GM21367 (cell line): Measurements from ENCODE around the gene NOL4L.

Source experiments
- ATAC-seq: cut with Tn5 transposase; IDR thresholded peaks from one replicate; pipeline ENCODE4 v1.9.1; 2021; ENCODE audit not compliant: unreplicated experiment

NOL4L gene

DNA sequence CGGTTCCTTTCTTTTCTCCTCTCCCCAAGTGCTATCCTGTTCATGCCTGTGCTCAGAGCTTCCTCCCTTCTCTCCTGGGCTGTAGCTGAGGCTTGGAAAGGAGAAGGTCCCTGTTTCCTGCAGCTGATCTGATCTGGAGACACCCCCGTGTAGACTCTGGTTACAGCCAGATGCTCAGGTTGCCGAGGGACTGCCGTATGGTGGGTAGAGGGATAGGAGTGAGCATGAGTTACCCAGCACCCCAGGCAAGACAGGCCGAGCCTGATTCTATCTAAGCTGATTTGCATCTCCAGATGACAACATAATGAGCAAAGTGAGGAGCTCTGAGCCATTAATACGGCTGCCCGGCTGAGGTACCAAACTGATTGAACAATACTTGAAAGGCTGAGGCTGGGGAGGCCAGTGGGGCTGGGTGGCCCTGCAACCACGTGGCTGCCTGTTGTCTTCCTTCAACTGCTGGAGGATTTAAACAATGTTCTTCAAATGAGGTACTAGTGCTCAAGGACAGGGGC, 135.2 kb downstream of the NOL4L start:
- ATAC-seq, result no peak

DNA sequence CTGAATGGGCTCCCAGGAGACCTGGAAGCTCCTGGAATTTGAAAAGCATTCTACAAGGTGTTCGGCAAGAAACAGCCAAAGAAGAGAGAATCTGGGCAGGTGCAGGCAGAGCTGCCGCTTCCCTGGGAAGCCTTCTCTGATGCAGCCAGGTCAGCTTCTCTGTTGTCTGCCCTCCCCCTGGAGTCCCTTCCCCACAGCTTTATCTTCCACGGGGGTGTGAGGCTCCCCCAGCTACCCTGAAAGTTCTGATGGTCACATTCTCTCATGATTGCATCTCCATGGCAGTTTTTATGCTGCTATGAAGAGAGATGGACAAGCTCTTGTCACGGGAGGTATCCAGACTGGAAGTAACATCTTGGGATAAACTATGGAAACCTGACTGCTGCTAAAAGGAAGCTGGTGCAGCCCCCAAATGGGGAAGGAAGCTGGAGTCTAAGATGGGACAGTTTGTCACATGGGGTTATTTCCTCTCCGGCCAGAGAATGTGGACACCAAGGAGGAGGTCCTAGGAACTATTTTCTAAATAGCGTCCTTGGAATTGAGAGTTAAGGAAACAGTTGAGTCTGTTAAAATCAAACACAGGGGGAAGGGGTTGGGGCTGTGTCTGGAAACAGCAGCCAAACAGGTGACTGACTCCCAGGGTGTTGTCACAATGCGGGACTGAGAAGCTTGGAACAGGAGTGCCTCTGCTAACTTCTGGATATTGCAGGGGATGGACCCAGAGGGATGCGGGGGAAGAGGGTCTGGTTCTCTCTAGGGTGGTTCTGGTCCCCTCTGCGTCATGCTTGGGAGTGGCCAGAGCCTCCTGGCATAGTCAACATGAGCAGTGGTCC, 135.9 kb downstream of the NOL4L start:
- ATAC-seq, result no peak

DNA sequence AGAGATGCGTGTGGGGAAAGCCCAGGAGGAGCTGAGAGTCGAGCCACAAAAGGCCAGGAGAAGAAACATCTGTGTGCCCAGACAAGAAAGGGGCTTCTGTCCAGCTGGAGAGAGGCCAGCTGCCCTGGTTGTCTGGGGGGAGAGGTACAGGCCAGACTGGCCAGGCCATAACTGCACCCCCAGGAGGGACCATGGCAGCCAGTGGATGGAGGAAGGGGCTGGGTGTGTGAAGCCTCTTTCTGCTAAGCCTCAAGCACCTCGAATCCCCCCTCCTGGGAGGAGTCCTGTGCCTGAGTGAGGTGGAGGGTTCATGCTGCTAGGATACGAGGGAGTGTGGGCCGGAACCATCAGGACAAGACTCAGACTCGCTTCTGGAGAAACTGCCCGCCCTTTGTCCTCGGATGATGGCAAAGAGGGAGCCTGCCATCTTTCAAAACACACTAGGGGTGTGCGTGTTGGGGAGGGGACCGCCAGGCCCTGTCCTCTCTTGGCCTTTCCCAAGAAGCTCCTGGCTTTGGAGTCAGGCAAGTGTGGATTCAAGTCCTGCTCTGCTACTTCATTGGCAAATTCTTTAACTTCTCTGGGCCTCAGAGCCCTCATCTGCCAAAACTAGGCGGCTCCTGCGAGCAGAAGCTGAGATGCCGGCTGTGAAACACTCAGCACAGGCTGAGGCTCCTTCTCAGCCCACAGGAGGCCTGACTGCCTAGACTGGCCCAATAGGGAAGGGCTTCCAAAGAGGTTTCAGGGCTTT, 136.7 kb downstream of the NOL4L start:
- ATAC-seq, result no peak

DNA sequence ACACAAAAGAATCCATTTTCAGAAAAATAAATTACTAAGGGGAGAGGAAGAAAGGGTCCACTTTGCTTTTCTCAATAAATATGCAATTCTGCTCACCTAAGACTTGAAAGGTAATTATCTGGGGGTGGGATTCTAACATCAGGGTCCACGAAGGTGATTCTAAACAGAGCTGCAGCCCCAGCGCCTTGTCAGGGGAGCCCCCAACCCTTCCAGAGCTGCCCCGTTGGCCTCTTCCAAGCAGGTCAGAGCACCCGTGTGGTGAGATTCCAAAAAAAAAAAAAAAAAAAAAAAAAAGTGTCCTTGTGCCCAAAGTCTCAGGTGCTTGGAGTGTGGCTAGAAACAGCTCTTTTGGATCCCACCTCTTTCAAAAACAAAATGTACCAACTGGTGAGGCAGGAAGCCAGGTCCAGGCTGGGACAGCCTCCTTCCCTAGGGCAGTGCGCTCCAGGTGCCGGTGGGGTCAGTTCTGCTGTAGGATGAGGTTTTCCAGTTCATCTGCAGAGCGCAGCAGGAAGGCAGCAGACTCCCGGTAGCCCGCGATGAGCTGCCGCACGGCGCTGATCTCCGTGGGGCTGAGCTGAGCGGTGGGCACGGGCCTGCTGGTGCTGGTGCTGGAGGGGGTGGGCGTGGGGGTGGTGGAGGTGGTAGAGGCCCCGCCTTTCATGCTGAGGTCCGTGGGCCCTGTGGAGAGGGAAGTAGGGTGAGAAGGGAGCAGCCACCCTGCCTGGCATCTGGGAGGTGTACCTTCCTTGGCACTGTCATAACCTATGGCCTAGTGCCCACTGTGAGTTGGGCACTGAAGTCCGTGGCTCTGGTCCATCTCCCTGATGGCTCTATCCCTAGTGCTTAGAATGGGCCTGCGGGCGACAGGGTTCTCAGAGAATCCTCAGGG, 137.8 kb downstream of the NOL4L start:
- ATAC-seq, result no peak

DNA sequence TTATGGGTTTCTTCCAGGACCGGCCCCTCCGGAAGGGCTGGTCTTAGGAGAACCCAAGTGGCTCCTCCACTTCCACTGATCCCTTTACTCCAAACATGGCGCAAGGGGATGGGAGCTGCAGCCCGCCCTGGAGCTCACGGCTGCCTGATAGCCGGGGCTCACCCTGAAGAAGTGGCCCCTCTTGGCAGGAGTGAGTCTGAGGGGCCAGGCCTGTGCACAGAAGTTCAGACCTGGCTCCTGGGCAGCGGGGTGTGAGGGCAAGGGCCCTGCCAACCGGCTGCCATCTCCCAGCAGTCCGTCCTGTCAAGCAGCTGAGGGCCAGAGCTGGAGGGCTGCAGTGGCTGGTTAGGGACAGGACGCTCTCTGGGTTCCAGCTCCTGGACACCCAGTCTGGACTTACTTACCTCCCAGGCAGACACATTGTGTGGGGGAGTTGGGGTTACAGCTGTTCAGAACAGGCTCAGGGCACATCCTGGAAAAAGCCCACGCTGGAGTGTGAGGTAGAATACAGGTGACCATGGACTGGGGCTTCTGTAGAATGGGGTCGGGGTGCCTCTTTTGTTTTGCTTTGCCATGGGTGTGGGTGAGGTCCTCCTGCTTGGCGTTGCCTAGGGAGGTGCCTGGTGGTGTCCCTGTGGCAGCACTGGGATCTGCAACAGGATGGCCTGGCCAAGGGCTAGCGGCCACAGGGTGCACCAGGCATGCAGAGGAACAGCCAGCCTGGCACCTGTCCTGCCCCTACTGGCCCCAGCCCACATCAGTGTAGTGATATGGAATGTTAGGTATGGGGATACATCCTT, 138.6 kb downstream of the NOL4L start:
- ATAC-seq, result no peak

DNA sequence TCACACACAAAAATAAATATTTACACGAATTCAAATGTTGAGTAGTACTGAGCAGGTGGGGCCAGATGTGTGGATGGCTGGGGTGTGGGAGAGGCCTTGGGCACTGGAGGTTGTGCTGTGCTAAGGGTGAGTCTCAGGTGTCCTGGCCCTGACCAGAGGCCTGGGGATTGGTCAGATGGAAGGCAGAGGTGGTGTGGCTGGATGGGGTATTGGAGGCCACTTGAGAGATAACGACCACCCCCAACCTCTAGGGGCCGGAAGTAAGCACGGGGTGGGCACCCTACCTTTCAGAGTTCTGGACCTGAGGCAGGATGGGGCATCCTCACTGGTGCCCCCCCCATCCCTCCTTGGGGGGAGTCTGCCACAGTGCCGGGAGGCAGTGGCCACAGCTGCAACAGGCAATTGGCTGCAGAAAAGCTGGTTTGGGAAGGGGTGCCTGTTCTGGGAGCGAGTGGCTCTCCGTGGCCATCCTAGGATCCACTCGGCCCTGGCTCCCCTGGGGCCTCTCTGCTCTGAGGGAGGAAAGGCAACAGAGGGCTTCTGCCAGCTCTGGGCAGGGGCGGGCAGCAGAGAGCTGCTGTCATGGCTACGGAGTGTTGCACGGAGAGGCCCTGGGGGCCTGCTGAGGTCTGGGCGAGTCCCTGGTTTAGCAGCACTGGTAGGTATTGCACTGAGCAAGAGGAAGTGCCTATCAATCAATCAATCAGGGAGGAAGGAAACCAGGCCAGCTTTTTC, 139.4 kb downstream of the NOL4L start:
- no peak for ATAC-seq

DNA sequence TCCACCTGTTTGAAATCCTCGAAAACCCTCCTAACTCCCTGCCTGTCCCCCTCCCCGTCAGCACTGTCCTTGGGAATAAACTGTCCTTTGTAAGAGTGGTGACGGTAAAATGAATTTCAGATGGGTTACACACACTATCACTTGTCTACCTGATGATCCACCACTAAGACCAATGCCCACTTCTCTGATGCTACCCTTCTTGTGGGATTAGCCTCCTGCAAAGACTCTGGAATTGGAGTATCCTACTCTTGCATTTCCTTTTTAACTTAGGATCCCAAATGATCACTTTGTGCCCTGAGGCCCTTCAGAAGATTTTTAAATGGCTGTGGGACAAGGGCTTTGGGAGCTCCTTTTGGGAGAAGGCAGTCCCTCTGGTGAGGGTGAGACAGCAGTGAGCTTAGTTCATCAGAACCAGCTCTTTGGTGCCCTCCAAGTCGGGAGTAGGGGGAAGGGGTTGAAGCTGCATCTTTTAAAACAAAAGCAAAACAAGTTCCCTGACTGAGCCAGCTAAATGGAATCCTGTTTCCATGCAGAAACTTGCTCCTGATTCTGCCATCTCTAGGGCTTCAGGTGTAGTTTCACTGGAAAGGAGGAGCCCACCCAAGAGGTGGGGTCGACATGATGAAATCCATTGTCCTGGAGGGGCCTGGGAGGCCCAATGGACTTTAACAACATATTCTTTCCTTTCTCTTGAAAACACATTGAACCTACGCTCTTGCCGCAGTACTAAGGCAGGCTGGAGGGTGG, 140.5 kb downstream of the NOL4L start:
- ATAC-seq, result no peak

DNA sequence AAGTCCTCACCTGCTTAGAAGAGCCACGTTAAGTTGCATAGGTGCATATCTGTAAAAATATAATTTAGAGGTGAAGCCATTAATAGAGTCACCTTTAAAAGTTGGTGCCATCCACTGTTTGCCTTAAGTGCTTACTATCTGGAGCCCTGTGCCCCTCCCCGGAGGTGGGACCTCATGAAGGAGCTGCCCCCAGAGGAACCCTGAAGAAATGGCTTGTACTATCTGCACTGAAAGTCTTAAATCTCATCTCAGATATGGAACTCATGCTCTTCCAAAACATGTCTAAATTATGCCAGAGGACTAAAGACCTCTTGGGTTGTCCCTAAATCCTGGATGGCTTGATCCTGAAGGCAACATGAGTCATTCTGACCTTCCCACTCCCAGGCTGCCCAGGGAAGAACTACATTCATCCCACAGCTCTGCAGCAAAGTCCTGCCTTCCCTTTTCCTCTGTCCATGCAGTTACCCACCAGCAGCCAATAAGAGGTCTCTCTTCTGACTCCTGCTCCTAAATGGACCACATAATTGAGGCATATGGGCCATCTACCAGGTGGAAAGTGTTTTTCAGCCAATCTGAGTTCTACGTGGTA, 141.7 kb downstream of the NOL4L start:
- no peak for ATAC-seq

DNA sequence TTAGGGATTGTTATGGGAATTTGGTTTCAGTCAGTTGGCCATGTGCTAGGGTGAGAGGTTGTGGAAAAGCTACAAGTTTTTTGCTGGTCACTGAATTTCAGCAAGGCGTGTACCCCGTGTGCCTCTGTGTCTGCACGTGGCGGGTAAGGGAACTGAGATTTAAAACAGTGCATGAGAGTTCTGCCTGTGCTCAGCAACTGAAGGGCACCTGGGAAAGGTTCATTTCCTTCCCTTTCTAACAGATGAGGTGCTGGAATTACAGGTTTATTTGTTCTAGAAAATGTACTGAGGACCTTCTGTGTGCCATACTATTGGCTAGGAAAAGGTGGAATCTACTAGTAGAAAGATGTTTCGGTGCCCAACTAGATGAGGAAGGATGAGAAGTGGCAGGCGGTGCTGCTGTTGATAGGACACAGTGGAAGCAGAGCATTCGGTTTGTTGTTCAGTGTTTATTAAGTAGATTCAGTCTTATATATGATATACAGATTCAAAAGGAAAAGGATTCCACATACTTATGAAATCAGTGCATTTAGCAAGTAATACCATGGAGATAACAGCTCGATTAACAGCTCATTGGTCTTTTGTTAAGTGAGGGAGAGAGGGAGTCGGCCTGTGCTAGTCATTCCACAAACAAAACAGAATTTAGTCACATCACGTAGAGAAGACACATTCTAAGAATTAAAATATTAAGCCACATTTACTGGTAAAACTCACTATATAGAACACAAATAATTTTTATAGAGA, 142.3 kb downstream of the NOL4L start:
- no peak for ATAC-seq

DNA sequence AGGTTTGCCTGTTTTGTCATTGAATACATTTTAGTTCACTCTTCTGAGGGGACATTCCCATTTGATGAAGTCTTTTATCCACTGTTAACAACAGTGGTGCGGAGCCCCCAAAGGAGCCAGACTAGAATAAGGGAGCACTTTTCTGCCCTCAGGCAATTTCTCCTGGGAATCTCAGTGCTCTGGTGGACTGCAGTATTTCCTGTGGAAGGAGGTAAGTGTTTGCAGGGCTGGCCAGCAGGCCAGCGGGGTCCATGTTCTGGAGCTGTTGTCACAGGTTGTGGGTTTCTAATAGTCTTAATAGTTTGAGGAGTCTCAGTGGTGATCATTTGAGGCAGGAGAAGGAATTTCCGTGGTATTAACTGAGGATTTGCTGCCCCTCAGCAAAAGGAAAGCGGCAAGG, 143.5 kb downstream of the NOL4L start:
- no peak for ATAC-seq

DNA sequence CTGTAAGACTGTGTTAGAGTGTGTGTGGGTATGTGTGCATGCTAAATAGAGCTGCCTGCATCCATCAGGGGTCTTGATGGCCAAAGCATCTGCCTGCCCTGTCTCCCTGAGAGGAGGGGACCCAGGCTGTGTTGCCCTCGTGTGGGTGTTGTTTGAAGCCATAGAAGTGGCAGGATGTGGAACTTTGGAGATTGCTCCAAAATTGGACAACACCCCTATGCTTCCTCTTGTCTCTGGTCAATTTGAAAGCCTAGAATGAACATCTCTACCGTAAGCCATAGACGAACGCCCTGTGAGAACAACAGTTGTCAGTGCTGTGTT, 144.4 kb downstream of the NOL4L start:
- no peak for ATAC-seq

DNA sequence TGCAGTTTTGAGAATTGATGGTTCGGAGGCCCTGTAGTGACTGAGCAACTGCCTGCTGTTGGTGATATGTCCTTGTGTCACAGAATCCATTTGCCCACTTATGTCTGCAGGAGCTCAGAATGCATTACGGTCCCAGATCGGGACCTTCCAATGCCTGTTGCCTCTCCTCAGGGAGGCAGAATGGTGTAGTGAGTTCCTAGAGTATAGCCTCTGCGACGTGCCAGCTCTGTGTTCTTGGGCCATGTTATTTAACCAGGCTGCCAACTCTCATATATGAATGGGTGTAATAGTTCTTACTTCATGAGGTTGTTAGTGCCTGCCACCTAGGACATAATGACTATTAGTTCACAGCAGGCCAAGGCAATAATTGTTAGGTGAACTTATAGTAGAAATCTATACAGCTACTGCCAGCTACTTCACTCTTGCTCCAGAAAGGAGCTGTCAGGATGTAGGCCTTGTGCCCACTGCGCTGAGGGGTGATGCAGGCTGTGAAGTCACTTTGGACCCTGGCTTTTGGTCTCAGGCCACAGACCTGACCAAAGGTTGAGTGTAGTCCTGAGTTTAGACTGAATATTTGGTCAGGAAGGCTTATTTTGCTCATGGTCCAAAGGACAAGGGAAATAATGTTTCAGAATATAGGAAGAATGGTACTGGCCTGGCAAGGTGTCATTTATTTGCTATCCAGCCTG, 144.9 kb downstream of the NOL4L start:
- no peak for ATAC-seq

DNA sequence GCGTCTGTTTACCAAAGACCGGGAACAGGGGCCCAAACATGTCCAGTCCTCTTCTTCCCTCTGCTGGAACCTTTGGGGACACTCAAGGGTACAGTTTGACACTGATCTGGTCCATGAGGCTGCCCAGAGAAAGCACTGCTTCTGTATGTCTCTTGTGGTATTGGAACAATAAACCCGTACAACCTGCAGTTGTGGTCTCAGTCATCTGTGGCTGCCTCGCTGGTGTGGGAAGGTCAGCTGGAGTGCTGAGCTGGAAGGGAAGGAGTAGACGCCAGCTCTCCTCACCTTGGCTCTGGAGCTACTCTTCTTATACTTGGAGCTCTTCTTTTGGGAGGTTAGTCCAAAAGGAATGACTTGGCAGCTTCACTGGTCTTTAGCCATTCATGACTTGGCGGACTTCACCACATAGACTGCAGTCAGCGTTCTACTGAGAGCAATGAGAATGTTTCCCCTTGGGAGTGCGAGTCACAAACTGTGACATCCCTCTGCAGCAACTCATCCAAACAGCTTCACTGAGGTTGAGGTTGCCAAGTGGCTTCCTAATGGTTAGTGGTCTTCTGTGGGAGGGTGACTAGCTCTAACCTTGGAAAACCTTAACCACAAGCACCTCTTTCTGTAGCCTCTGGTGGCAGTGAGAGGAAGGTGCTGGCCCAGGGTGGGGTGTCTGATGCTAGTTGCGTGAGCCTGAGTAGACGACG, 145.9 kb downstream of the NOL4L start:
- no peak for ATAC-seq

DNA sequence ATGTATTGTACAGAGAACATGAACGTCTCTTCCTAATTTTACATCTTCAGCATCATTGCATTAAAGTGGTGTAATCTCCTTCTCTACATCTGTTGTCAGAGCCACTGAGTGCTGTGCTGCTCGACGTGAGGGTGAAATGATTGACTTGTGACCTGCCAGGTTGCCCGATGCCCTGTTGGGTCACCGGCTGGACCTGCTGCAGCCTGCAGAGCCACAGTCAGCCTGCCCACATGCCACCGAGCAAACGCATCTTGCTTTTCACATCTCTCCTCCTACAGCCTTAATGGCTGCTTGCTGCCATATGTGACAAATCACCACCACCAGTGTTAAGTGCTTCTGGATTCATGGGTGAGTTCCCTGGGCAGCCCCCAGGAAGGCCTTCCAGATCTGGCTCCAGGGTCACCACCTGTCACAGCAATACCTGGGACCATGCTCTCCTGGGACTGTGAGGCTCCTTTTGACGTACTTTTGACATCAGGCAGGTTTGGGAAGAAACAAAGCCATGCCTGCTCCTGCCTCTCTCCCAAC, 146.7 kb downstream of the NOL4L start:
- ATAC-seq, result no peak

DNA sequence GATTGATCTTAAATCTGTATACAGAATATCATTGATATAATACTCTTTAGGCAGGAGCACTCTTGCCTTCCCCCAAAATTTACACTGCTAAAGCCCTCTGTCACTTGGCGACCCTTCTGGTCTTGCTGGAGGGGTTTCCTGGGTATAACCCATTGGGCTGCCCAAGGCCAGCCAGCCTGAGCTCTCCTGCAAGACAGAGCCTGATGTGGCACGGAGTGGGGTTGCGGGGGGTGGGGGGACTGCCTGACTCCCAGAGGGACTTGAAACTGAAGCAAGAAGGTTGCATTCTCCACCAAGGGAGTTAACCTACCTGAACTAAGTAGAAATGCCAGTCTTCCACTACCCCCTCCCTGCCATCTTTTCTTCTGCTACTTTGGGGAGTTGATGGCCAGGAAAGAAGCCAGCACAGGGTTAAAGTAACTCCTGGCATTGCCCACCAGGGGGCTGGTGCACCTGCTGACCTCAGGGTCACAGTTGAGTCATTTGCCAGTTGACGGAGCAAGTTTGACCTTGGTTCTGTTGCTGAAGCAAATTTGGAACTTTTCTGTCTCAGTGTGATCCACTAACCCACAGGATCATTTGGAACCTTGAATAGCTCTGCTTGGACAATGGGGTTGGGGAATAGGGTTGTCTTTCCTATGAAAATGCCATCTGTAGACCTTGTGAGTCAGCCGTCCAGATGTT, 147.6 kb downstream of the NOL4L start:
- ATAC-seq, result no peak

DNA sequence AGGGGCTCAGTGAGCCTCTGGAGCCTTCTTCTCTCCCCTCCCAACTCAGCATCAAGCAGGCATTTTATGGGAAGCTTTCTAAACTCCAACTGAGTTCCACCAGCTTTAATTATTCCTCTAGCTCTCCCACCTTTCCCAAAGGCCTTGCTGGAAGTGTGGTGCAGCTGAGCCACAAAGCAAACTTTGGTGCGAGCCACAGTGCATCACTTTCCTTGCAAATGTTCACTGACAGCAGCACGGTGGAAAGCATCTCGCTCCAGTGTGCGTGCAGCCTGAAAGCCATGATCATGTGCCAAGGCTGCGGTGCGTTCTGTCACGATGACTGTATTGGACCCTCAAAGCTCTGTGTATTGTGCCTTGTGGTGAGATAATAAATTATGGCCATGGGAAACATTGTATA, 148.2 kb downstream of the NOL4L start:
- ATAC-seq, result no peak
